Subcutaneous adipose tissue (tissue), 4 donors: ENCODE data around the gene CDK17. TPM values are rescaled to one million over a fixed set of nuclear protein-coding genes. Genes with fewer than 3 reads are reported as not detected.

Experiments
- total RNA-seq, 4 donors: library from RNA; depleted of rRNA; stranded (reverse); fragments of >200 nt; gene quantifications; one replicate each; pipeline ENCODE4 v1.1.0, GENCODE V29; 2016
- TF ChIP-seq, protein P1 (sequence below): fragments of 450-650 bp; IDR thresholded peaks from one replicate; pipeline ENCODE4 v1.5.1; 2016; ENCODE audit warnings: low read depth, mild to moderate bottlenecking, control low read depth, antibody characterized with exemption, moderate library complexity

CDK17 gene
- total RNA-seq, 4 donors from 2014 or later, result 54.7 to 83.5 (median 63.2) TPM

DNA sequence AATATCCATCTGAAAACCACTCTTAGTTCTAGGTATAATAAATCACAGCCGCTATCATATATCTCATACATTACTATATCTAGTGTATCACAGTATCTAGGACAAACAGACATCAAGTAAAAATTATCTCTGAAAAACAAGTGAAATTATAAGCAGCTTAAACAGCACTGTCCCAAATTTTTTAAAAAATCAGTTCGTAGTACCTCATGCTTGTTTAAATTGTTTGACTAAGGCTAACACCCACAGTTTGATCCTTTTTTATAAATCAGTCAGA lies 33.9 kb downstream of the CDK17 start:
- TF ChIP-seq, protein P1, sequence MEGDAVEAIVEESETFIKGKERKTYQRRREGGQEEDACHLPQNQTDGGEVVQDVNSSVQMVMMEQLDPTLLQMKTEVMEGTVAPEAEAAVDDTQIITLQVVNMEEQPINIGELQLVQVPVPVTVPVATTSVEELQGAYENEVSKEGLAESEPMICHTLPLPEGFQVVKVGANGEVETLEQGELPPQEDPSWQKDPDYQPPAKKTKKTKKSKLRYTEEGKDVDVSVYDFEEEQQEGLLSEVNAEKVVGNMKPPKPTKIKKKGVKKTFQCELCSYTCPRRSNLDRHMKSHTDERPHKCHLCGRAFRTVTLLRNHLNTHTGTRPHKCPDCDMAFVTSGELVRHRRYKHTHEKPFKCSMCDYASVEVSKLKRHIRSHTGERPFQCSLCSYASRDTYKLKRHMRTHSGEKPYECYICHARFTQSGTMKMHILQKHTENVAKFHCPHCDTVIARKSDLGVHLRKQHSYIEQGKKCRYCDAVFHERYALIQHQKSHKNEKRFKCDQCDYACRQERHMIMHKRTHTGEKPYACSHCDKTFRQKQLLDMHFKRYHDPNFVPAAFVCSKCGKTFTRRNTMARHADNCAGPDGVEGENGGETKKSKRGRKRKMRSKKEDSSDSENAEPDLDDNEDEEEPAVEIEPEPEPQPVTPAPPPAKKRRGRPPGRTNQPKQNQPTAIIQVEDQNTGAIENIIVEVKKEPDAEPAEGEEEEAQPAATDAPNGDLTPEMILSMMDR, result no peak

DNA sequence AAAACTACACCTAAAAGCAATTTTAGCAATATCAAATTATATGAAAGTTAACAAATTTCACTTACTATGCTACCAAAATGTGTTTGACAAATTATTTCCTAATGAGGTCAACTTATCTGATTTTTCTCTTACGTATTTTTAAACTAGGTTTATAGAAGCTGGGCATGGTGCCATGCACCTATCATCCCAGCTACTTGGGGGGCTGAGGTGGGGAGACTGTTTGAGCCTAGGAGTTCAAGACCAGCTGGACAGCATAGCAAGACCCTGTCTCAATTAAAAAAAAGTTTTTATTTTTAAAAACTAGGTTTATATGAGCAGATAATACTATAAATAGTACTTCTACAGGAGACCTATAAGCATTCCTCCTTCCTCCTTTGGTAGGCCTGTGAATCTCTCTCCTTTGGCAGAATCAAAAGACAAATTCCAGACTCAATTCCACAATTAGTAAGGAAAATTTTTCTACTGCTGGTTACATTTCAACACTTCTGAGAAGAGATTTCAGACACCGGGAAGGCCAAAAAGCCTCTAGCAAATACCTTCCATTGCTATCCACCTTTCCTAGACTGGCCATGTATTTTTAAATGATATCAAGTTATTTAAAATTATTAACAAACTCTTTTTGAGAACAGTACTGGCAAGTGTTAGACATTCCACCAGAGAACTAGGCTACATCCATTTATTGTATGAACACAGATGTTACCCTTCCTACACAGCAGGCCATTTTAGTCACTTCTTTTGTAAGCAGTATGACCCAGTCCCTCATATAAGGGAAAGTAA lies 34.4 kb downstream of the CDK17 start:
- TF ChIP-seq, protein P1, result no peak

DNA sequence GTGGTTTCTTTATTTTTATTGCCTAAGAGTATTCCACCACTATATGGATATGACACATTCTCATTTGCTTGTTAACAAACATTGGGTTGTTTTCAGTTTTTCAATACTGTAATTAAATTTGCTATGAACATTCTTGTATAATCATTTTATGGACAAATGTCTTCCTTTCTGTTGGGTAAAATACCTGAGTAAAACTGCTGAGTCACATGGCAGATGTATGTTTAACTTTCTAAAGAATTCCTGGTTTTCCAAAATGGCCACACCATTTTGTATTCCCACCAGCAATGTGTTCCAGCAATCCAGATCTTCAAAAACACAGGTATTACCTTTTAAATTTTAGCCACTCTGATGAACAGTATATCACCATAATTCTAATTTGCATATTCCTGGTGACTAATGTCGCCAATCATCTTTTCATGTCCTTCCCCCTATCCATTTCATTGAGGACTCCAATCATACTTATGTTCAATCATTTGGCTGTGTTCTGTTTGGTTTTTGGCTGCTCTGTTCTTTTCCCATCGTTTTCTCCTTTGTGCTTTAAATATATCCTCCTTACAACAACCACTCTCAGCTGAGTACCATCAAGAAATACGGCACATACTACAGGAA lies 36.0 kb downstream of the CDK17 start:
- TF ChIP-seq, protein P1, result no peak

DNA sequence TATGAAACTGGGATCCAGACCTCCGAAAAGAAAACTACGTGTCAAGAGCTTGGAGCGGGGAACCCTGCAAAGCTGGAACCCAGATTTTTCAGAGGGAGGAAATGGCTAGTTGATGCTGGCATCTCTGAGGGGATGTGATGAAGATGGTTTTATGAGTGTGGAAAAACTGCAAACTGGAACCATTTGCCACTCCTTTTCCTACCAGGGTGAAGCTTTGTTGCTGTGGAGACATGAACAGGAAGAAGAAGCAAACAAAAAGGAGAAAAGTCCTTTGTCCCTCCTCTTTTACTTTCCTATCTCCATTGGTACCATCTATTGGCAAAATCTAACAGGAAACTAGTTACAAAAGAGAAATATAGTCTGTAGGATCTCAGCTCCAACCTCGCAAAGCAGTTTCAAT lies 39.2 kb downstream of the CDK17 start:
- TF ChIP-seq, protein P1, result no peak

DNA sequence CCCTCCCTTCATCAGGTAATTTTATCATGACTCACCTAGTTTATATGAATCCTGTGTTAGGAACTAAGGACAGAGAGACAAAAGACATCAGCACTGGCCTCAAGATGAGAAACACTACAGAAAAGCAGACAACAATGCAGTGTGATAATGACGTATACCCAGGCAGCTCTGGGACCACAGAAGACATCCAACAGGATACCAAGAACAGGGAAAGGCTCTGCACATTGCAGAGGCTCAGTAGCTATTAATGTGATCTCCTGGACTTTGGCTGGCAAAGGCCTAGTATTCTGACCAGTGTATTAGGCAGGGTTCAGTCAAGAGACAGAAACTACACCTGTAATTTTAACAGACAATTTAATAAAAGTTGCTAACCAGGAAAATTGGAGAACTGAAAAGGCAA lies 39.7 kb downstream of the CDK17 start:
- TF ChIP-seq, protein P1, result no peak

DNA sequence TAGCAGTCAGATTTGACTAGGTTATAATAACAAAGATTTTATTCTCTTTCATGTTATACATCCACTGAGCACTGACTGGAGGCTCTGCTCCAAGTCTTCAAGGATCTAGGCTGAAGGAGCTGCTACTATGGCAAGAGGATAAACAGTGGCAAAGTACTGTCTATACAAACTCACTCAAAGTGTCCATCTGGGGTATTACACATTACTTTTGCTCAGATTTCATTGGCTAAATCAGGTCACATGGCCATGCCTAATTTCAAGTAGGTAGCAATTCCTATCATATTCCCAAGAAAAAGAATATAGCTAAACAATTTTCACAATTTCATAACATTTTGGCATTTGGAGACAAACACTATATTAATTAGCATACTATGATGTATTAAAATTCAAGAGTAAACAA lies 40.9 kb downstream of the CDK17 start:
- TF ChIP-seq, protein P1, result no peak

DNA sequence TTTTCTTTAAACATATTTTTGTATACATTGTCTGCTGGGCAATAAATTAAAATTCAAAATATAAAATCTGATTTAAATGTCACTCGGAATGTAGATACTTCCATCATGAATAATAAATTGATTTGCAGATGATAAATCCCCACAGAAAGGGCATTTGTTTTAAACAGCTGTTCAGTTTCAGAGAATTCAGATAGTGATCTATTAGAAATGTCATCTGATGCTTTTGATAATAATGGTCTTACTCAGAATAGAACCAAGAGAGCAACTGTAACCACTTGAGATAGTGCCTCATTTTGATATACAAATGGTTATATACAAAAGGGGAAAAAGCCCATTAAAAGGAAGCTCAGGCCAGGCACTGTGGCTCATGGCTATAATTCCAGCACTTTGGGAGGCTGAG lies 43.4 kb downstream of the CDK17 start:
- TF ChIP-seq, protein P1, result no peak
